Measurements from ENCODE around the gene MOGAT1. TPM values are rescaled to one million over a fixed set of nuclear protein-coding genes. Genes with fewer than 3 reads are reported as not detected.
"Not testable (repeated sequence)": the region's sequence is repeated elsewhere in the genome, so short reads cannot be mapped to it uniquely, and the experiment has no call there.

The MOGAT1 gene
- total and polyA plus RNA-seq, 4 donors, result 0.30 to 5.5 (median 5.1) TPM; not detected in 1

GRCh38 chr2:222690564-222691200 is 19.2 kb downstream of the MOGAT1 start:
- Histone ChIP-seq H3K4me1 (ENCODE audit: control insufficient read depth in 4 of 4, insufficient read depth in 4 of 4, low read length in 3 of 4) (peaks cover 0 to 6% (median 3%) of the 10 kb centered on the region in 4 donors), H3K27me3 (ENCODE audit: control insufficient read depth in 4 of 4, insufficient read depth in 4 of 4, low read length in 3 of 4) (no peaks in the 10 kb centered on the region), H3K9me3 (ENCODE audit: control insufficient read depth in 4 of 4, low read length in 3 of 4) (no peaks in the 10 kb centered on the region), H3K9ac (ENCODE audit: low read depth in 1 of 2, low read length in 2 of 2) (no peak overlapping the region), H3K27ac (ENCODE audit: low read depth in 1 of 2, low read length in 2 of 2) (no peak overlapping the region), H3K4me3 (ENCODE audit: low read depth in 1 of 3, low read length in 3 of 3) (no peak overlapping the region), H3K36me3 (ENCODE audit: control insufficient read depth in 4 of 4, insufficient read depth in 3 of 4, low read depth in 1 of 4, low read length in 3 of 4) (peaks cover 0 to 20% (median 9%) of the 10 kb centered on the region in 4 donors)
- WGBS, result 34% methylated on average over 10 of the region's 10 CpGs
- TF ChIP-seq HNF4G (IDR thresholded peaks at IDR 0.05) (no peak), MAX (IDR thresholded peaks at IDR 0.05) (no peak), HNF4A (conservative IDR thresholded peaks at IDR 0.05) (peak in 1 of 2 donors; percentile 43), REST (IDR thresholded peaks at IDR 0.05) (no peak), RXRA (IDR thresholded peaks at IDR 0.05) (peak in 1 of 2 donors; percentile 29), CTCF (IDR thresholded peaks at IDR 0.05; ENCODE audit: low read depth, low read length, missing input control) (peak; percentile 93), FOXA1 (IDR thresholded peaks at IDR 0.05) (no peak), JUND (IDR thresholded peaks at IDR 0.05) (no peak), NR2F2 (IDR thresholded peaks at IDR 0.05) (no peak), TAF1 (conservative IDR thresholded peaks at IDR 0.05) (no peak), EGR1 (IDR thresholded peaks at IDR 0.05; ENCODE audit: low read depth in 2 of 2) (no peak), FOXA2 (IDR thresholded peaks at IDR 0.05) (no peak), RAD21 (IDR thresholded peaks at IDR 0.05) (peak; percentile 91 to 95), ATF3 (IDR thresholded peaks at IDR 0.05) (no peak), ZBTB33 (IDR thresholded peaks at IDR 0.05) (no peak), YY1 (IDR thresholded peaks at IDR 0.05) (no peak)
- peak; percentile 79 for DNase-seq (ENCODE audit: low spot score)

GRCh38 chr2:222693413-222693812 is 22.0 kb downstream of the MOGAT1 start:
- not testable (repeated sequence) for H3K4me1 ChIP-seq (ENCODE audit: control insufficient read depth in 4 of 4, insufficient read depth in 4 of 4, low read length in 3 of 4); H3K4me3 ChIP-seq (ENCODE audit: low read depth in 1 of 3, low read length in 3 of 3); H3K9ac ChIP-seq (ENCODE audit: low read depth in 1 of 2, low read length in 2 of 2); H3K27me3 ChIP-seq (ENCODE audit: control insufficient read depth in 4 of 4, insufficient read depth in 4 of 4, low read length in 3 of 4); H3K27ac ChIP-seq (ENCODE audit: low read depth in 1 of 2, low read length in 2 of 2); H3K9me3 ChIP-seq (ENCODE audit: control insufficient read depth in 4 of 4, low read length in 3 of 4); DNase-seq (ENCODE audit: low spot score)
- WGBS, result 93% methylated on average over 5 of the region's 5 CpGs
- H3K36me3 ChIP-seq (ENCODE audit: control insufficient read depth in 4 of 4, insufficient read depth in 3 of 4, low read depth in 1 of 4, low read length in 3 of 4), result peaks cover 0 to 30% (median 14%) of the 10 kb centered on the region in 4 donors

All from liver (tissue), 9 donors.